NT2/D1 (cell line): Measurements from ENCODE around the gene NTM.

Experiments
- DNase-seq: peaks from one replicate; pipeline ENCODE4 v3.0.0-alpha.2; 2011; ENCODE audit warnings: low read depth, low spot score
- H3K27me3 ChIP-seq: 2 replicates; pipeline ENCODE4 v1.6.0; 2011; ENCODE audit warnings: mild to moderate bottlenecking; ENCODE audit not compliant: insufficient read length, insufficient read depth
- H3K36me3 ChIP-seq: 2 replicates; pipeline ENCODE4 v1.6.1; 2011; ENCODE audit warnings: mild to moderate bottlenecking, low read length, mixed read lengths; ENCODE audit not compliant: insufficient read depth, insufficient read length
- H3K4me1 ChIP-seq: 2 replicates; pipeline ENCODE4 v1.5.1; 2011; ENCODE audit not compliant: insufficient read depth, insufficient read length
- H3K4me3 ChIP-seq: 2 replicates; pipeline ENCODE4 v1.5.1; 2011; ENCODE audit warnings: low read depth; ENCODE audit not compliant: insufficient read length
- H3K9ac ChIP-seq: 2 replicates; pipeline ENCODE4 v1.6.0; 2011; ENCODE audit warnings: low read depth; ENCODE audit not compliant: insufficient read length
- H3K9me3 ChIP-seq: 2 replicates; pipeline ENCODE4 v1.5.1; 2011; ENCODE audit warnings: mild to moderate bottlenecking, low read length; ENCODE audit not compliant: insufficient read depth
- SUZ12 ChIP-seq: IDR thresholded peaks from 2 replicates; pipeline ENCODE4 v1.6.1; 2011; ENCODE audit not compliant: insufficient read length, insufficient read depth; ENCODE audit errors: extremely low read depth
- YY1 ChIP-seq: IDR thresholded peaks from 2 replicates; pipeline ENCODE4 v1.6.1; 2011; ENCODE audit not compliant: insufficient read length, insufficient read depth
- ZNF274 ChIP-seq: IDR thresholded peaks from 2 replicates; pipeline ENCODE4 v1.6.1; 2011; ENCODE audit warnings: mild to moderate bottlenecking, low read depth, low read length

Gene NTM

GRCh38 chr11:131530407-131530806, 160.0 kb downstream of the NTM start:
- no peaks in the 10 kb centered on the region for H3K27me3 ChIP-seq
- no peaks in the 10 kb centered on the region for H3K4me1 ChIP-seq
- DNase-seq, result no peak
- H3K9ac ChIP-seq, result no peak overlapping the region
- TF ChIP-seq YY1, result no peak
- TF ChIP-seq ZNF274, result no peak
- TF ChIP-seq SUZ12, result no peak
- no peaks in the 10 kb centered on the region for H3K36me3 ChIP-seq
- no peaks in the 10 kb centered on the region for H3K9me3 ChIP-seq
- no peak overlapping the region for H3K4me3 ChIP-seq

- Histone ChIP-seq H3K9ac (no peak overlapping the region), H3K4me1 (no peaks in the 10 kb centered on the region), H3K4me3 (no peak overlapping the region), H3K36me3 (no peaks in the 10 kb centered on the region), H3K27me3 (no peaks in the 10 kb centered on the region), H3K9me3 (no peaks in the 10 kb centered on the region)
- no peak for TF ChIP-seq ZNF274
- DNase-seq, result no peak
These were observed 162.7 kb downstream of the NTM start for GRCh38 chr11:131533149-131533548.

- Histone ChIP-seq H3K36me3 (no peaks in the 10 kb centered on the region), H3K4me3 (no peak overlapping the region), H3K27me3 (no peaks in the 10 kb centered on the region), H3K9me3 (no peaks in the 10 kb centered on the region), H3K4me1 (no peaks in the 10 kb centered on the region), H3K9ac (no peak overlapping the region)
- no peak for DNase-seq
- TF ChIP-seq ZNF274, result no peak
- TF ChIP-seq YY1, result no peak
- TF ChIP-seq SUZ12, result no peak
These were observed 163.6 kb downstream of the NTM start for GRCh38 chr11:131533998-131534397.

DNA sequence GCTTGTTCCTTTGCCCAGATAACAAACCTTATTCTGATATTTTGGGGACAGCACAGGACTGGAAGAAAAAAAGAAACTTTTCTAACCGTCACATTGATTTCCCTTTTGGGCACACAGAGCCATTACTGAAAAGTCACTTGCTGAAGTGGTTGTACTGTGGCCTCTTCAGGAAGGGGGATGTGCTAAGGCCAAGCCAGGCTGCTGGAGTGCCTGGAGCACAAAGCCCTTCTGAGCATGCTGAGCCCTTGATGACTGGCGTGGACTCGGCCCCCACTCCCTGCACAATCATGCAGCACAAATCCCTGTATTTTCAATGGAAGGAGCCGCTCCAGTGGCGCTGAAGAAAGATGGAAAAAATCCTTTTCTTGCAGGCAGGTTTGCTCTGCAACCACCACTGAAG, 164.2 kb downstream of the NTM start:
- no peak for TF ChIP-seq SUZ12
- DNase-seq, result no peak
- H3K9me3 ChIP-seq, result no peaks in the 10 kb centered on the region
- H3K9ac ChIP-seq, result no peak overlapping the region
- no peaks in the 10 kb centered on the region for H3K36me3 ChIP-seq
- H3K4me3 ChIP-seq, result no peak overlapping the region
- no peaks in the 10 kb centered on the region for H3K4me1 ChIP-seq
- H3K27me3 ChIP-seq, result no peaks in the 10 kb centered on the region

DNA sequence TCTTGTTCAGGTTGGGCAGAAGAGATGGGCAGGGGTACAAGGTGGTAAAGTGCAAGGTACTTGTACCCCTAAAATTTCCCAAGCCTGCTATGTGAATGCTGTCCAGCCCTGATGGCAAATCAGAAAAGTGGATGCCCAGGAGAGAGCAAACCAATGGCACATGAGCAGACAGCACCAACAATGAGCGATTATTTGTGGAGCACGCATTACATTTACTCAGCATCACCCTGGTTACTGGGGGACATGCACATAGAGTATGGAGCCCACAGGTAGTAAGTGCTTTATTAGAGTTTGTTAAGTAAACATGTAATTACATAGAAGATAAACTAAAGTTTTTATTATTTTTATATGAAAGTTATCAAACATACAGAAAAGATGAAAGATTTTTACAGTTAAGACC, 165.7 kb downstream of the NTM start:
- no peak overlapping the region for H3K4me3 ChIP-seq
- H3K36me3 ChIP-seq, result no peaks in the 10 kb centered on the region
- no peaks in the 10 kb centered on the region for H3K27me3 ChIP-seq
- no peak overlapping the region for H3K9ac ChIP-seq
- no peaks in the 10 kb centered on the region for H3K4me1 ChIP-seq
- DNase-seq, result no peak
- TF ChIP-seq YY1 (no peak), SUZ12 (no peak), ZNF274 (no peak)
- H3K9me3 ChIP-seq, result peaks cover 3% of the 10 kb centered on the region; the same call in 1 of the 2 replicates

DNA sequence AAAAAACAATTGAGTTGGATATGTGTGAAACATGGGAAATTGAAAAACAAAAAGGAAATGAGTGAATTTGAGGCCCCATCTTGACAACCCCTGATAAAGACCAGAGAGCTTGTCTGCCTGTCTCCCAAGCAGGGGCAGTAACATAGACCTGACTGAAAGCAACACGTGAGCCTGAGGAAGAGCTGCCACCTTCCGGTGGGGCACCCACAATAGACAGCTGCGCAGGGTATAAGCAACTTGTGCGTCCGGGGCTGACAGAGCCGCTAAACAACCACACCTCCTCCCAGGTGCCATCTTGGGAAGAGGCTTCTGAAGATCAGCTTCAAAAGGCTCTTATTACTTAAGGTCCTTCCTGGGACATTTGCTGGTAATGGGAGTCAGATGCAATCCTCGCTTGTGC, 166.8 kb downstream of the NTM start:
- no peak for TF ChIP-seq YY1
- no peak for TF ChIP-seq SUZ12
- TF ChIP-seq ZNF274, result no peak
- Histone ChIP-seq H3K4me1 (no peaks in the 10 kb centered on the region), H3K9me3 (peaks cover 5% of the 10 kb centered on the region; the same call in 1 of the 2 replicates), H3K4me3 (no peak overlapping the region), H3K27me3 (no peaks in the 10 kb centered on the region), H3K9ac (no peak overlapping the region), H3K36me3 (no peaks in the 10 kb centered on the region)
- DNase-seq, result no peak

- no peak overlapping the region for H3K4me3 ChIP-seq
- peaks cover 5% of the 10 kb centered on the region; the same call in 1 of the 2 replicates for H3K9me3 ChIP-seq
- H3K27me3 ChIP-seq, result no peaks in the 10 kb centered on the region
- H3K4me1 ChIP-seq, result no peaks in the 10 kb centered on the region
- TF ChIP-seq SUZ12, result no peak
- no peak overlapping the region for H3K9ac ChIP-seq
- H3K36me3 ChIP-seq, result no peaks in the 10 kb centered on the region
- DNase-seq, result no peak
These were observed 167.3 kb downstream of the NTM start for GRCh38 chr11:131537748-131538147.

DNA sequence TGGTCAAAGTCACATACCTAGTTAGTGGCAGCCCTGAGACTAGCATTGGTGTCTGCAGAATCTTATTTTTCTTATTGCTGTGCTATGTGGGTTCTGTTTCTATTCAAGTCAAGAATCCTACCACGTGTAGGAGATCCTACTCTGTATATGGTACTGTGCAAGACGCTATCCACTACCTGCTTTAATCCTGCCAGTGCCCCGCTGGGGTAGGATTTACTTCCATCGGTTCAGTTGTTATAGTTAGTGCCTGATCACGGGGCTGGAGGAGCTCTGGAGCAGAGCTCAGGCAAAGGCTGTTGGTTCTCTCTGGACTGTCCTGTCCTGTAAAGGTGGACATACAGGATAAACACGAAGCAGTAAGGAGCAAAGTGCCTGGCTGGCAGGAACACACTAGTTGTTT, 167.9 kb downstream of the NTM start:
- no peak for DNase-seq
- Histone ChIP-seq H3K9ac (no peak overlapping the region), H3K27me3 (no peaks in the 10 kb centered on the region), H3K4me1 (no peaks in the 10 kb centered on the region), H3K36me3 (no peaks in the 10 kb centered on the region), H3K9me3 (peaks cover 5% of the 10 kb centered on the region; the same call in 1 of the 2 replicates), H3K4me3 (no peak overlapping the region)
- TF ChIP-seq SUZ12 (no peak), YY1 (no peak), ZNF274 (no peak)
